Effector memory CD4-positive, alpha-beta T cell (primary cell): Measurements from ENCODE around the gene UBAC2.

Experiments used
- DNase-seq, 3 donors: peaks; one replicate each; pipeline ENCODE4 v3.0.0-alpha.2; 2020
- H3K27ac ChIP-seq: 2 replicates; pipeline ENCODE4 v1.7.0; 2013; ENCODE audit warnings: mild to moderate bottlenecking, low read length, moderate library complexity; ENCODE audit not compliant: insufficient read depth, poor library complexity, severe bottlenecking
- H3K27me3 ChIP-seq: replicated peaks from 2 replicates; pipeline ENCODE4 v1.7.0; 2013; ENCODE audit warnings: mild to moderate bottlenecking, low read length; ENCODE audit not compliant: insufficient read depth, control insufficient read depth, poor library complexity, severe bottlenecking
- H3K36me3 ChIP-seq: 2 replicates; pipeline ENCODE4 v1.7.0; 2013; ENCODE audit warnings: mild to moderate bottlenecking, low read length, moderate library complexity; ENCODE audit not compliant: control insufficient read depth, insufficient read depth
- H3K4me1 ChIP-seq: 2 replicates; pipeline ENCODE4 v1.7.0; 2013; ENCODE audit warnings: low read length, mild to moderate bottlenecking; ENCODE audit not compliant: control insufficient read depth, insufficient read depth, poor library complexity, severe bottlenecking
- H3K4me3 ChIP-seq: 2 replicates; pipeline ENCODE4 v1.7.0; 2013; ENCODE audit warnings: low read length, low read depth, mild to moderate bottlenecking; ENCODE audit not compliant: insufficient read depth, poor library complexity, severe bottlenecking
- H3K9me3 ChIP-seq: 2 replicates; pipeline ENCODE4 v1.7.0; 2013; ENCODE audit warnings: mild to moderate bottlenecking, low read length, moderate library complexity; ENCODE audit not compliant: control insufficient read depth

The UBAC2 gene

GRCh38 chr13:99432609-99433542, 232.2 kb downstream of the UBAC2 start:
- H3K27ac ChIP-seq: peak overlapping the region; percentile 83
- peaks cover 37% of the 10 kb centered on the region for H3K4me1 ChIP-seq
- H3K36me3 ChIP-seq: no peaks in the 10 kb centered on the region
- peak; percentile 85 to 91 (median 87) for DNase-seq
- no peaks in the 10 kb centered on the region for H3K27me3 ChIP-seq
- H3K9me3 ChIP-seq: no peaks in the 10 kb centered on the region
- peak overlapping the region; percentile 43 for H3K4me3 ChIP-seq

- Histone ChIP-seq H3K4me1 (peaks cover 37% of the 10 kb centered on the region), H3K4me3 (no peak overlapping the region)
Observed at GRCh38 chr13:99433543-99434075, 233.0 kb downstream of the UBAC2 start.

DNA sequence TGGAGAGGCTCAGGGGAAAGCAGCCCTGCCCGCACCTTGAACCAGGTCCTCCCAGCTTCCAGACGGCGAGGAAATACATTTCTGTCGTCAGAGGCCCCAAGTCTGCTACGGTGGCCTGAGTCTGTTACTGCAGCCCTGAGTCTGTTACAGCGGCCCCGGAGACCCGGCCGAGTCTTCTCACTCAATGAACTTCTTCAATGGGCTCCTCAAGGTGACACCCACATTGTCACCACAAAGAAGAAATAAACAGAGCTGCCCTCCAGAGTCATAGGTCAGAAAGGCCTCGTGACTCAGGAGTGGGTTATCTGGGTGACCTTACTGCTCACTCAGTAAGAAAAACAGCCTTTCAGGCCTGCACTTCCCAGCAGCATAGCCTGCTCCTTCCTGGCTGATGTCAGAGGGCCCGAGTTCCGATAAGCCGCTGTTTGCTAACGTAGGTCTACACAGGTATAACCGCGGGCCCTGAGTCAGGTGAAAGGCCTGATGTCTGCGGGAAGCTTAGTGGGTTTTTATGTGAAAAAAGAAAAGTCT, 233.7 kb downstream of the UBAC2 start:
- no peaks in the 10 kb centered on the region for H3K9me3 ChIP-seq
- H3K27me3 ChIP-seq: no peaks in the 10 kb centered on the region
- H3K36me3 ChIP-seq: no peaks in the 10 kb centered on the region
- H3K4me1 ChIP-seq: peaks cover 37% of the 10 kb centered on the region
- H3K4me3 ChIP-seq: no peak overlapping the region
- peak; percentile 76 to 89 (median 85) for DNase-seq
- H3K27ac ChIP-seq: peak overlapping the region; percentile 83

More at GRCh38 chr13:99433543-99434075, 233.0 kb downstream of the UBAC2 start:
- no peaks in the 10 kb centered on the region for H3K27me3 ChIP-seq
- H3K36me3 ChIP-seq: no peaks in the 10 kb centered on the region
- DNase-seq: no peak
- H3K27ac ChIP-seq: peak overlapping the region; percentile 83
- no peaks in the 10 kb centered on the region for H3K9me3 ChIP-seq

GRCh38 chr13:99435116-99435515, 234.5 kb downstream of the UBAC2 start:
- H3K27ac ChIP-seq: peak overlapping the region; percentile 83

GRCh38 chr13:99435998-99436397, 235.3 kb downstream of the UBAC2 start:
- Histone ChIP-seq H3K4me1 (peaks cover 37% of the 10 kb centered on the region), H3K9me3 (no peaks in the 10 kb centered on the region)

More at GRCh38 chr13:99435116-99435515, 234.5 kb downstream of the UBAC2 start:
- no peaks in the 10 kb centered on the region for H3K9me3 ChIP-seq
- H3K4me1 ChIP-seq: peaks cover 37% of the 10 kb centered on the region
- no peaks in the 10 kb centered on the region for H3K27me3 ChIP-seq
- H3K36me3 ChIP-seq: no peaks in the 10 kb centered on the region
- DNase-seq: no peak
- no peak overlapping the region for H3K4me3 ChIP-seq

More at GRCh38 chr13:99435998-99436397, 235.3 kb downstream of the UBAC2 start:
- no peaks in the 10 kb centered on the region for H3K36me3 ChIP-seq
- DNase-seq: no peak
- H3K4me3 ChIP-seq: no peak overlapping the region
- H3K27me3 ChIP-seq: no peaks in the 10 kb centered on the region
- H3K27ac ChIP-seq: no peak overlapping the region
